ENCODE measurements around the gene PFN3.

PFN3 gene

DNA sequence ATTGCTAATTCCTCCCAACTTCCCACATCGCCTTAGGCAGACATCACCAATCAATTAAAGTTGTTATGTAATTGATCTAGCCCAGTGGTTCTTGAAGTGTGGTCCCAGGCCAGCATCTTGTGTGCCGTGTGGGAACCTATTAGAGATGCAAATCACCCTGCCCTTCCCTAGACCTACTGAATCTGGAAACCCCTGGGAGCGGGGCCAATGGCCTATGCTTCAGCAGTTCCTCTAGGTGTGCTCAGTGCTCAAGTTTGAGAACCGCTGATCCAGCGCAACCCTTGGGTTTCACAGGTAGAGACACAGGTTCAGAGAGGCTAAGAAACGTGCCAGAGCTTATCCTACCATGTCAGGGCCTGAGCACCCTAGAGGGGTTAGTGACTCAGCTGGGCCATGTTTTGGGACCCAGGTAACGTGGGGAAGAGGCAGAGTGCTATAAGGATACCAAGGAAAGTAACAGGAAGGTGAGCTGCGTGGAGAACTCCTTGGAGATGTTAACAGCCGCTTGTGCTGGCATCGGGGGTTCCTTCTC, 11.9 kb downstream of the PFN3 start:
- TF ChIP-seq, protein P1, sequence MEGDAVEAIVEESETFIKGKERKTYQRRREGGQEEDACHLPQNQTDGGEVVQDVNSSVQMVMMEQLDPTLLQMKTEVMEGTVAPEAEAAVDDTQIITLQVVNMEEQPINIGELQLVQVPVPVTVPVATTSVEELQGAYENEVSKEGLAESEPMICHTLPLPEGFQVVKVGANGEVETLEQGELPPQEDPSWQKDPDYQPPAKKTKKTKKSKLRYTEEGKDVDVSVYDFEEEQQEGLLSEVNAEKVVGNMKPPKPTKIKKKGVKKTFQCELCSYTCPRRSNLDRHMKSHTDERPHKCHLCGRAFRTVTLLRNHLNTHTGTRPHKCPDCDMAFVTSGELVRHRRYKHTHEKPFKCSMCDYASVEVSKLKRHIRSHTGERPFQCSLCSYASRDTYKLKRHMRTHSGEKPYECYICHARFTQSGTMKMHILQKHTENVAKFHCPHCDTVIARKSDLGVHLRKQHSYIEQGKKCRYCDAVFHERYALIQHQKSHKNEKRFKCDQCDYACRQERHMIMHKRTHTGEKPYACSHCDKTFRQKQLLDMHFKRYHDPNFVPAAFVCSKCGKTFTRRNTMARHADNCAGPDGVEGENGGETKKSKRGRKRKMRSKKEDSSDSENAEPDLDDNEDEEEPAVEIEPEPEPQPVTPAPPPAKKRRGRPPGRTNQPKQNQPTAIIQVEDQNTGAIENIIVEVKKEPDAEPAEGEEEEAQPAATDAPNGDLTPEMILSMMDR (conservative IDR thresholded peaks at IDR 0.05; ENCODE audit: low read depth, low read length): no peak
- Histone ChIP-seq H3K4me3 (IDR thresholded peaks at IDR 0.05; ENCODE audit: insufficient read depth, low read depth, low read length) (no peak overlapping the region), H3K4me1 (ENCODE audit: low read depth, poor library complexity, severe bottlenecking) (no peaks in the 10 kb centered on the region), H3K36me3 (ENCODE audit: insufficient read depth) (no peaks in the 10 kb centered on the region), H3K4me2 (no peak overlapping the region), H2AFZ (ENCODE audit: low read depth) (no peak overlapping the region), H3K27ac (no peak overlapping the region), H3K79me2 (ENCODE audit: insufficient read depth, low read depth) (no peaks in the 10 kb centered on the region), H3K27me3 (ENCODE audit: insufficient read depth, low read depth) (no peaks in the 10 kb centered on the region; the same call in 1 of the 2 replicates), H3K9ac (no peak overlapping the region), H4K20me1 (ENCODE audit: insufficient read depth) (no peaks in the 10 kb centered on the region)

DNA sequence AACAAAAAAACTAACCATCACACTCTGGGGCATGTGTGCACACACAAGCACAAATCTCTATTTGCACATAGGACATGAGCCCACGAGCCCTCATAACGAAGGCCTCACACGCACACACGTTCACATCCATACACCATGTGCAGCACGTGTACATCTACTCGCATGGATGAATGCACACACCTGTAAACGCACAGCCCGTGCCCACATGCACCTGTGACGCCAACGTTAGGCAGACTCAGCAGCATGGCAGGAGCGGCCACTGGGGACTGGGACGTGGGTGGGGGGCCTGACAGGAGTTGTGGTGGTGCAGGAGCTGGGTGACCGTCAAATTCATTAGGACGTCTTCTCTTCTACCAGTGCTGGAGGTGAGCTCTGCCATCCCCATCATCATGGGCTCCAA, 13.1 kb downstream of the PFN3 start:
- no peaks in the 10 kb centered on the region for H3K79me2 ChIP-seq (ENCODE audit: insufficient read depth, low read depth)
- TF ChIP-seq, protein P1 (conservative IDR thresholded peaks at IDR 0.05; ENCODE audit: low read depth, low read length): no peak
- no peaks in the 10 kb centered on the region for H3K4me1 ChIP-seq (ENCODE audit: low read depth, poor library complexity, severe bottlenecking)
- no peak overlapping the region for H3K4me2 ChIP-seq
- no peak overlapping the region for H3K4me3 ChIP-seq (IDR thresholded peaks at IDR 0.05; ENCODE audit: insufficient read depth, low read depth, low read length)
- no peaks in the 10 kb centered on the region; the same call in 1 of the 2 replicates for H3K27me3 ChIP-seq (ENCODE audit: insufficient read depth, low read depth)
- H3K36me3 ChIP-seq (ENCODE audit: insufficient read depth): no peaks in the 10 kb centered on the region
- no peak overlapping the region for H2AFZ ChIP-seq (ENCODE audit: low read depth)
- H3K9ac ChIP-seq: no peak overlapping the region
- no peak overlapping the region for H3K27ac ChIP-seq
- H4K20me1 ChIP-seq (ENCODE audit: insufficient read depth): no peaks in the 10 kb centered on the region

DNA sequence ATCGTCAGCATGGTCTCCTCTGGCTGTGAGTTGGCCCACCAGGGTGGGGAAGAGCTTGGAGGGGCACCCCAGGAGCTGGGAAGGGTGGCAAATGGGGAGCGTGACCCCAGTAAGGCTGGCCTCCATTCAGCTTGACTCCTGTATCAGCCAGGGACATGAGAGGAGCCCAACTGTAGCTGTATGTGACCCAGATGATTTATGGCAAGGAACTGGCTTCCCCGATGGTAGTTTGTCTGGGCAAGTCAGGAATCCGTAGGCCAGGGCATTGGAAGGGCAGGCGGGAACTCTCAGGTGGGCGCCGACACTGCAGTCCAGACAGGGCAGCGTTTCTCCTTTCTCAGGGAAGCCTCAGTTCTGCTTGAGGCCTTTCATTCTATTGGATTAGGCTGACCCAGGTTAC, 13.9 kb downstream of the PFN3 start:
- no peak overlapping the region for H2AFZ ChIP-seq (ENCODE audit: low read depth)
- no peak overlapping the region for H3K4me3 ChIP-seq (IDR thresholded peaks at IDR 0.05; ENCODE audit: insufficient read depth, low read depth, low read length)
- H3K4me2 ChIP-seq: no peak overlapping the region
- H3K4me1 ChIP-seq (ENCODE audit: low read depth, poor library complexity, severe bottlenecking): no peaks in the 10 kb centered on the region
- TF ChIP-seq, protein P1 (conservative IDR thresholded peaks at IDR 0.05; ENCODE audit: low read depth, low read length): no peak
- no peaks in the 10 kb centered on the region for H3K36me3 ChIP-seq (ENCODE audit: insufficient read depth)
- H3K9ac ChIP-seq: no peak overlapping the region
- no peaks in the 10 kb centered on the region for H3K79me2 ChIP-seq (ENCODE audit: insufficient read depth, low read depth)
- H3K27me3 ChIP-seq (ENCODE audit: insufficient read depth, low read depth): no peaks in the 10 kb centered on the region; the same call in 1 of the 2 replicates
- H4K20me1 ChIP-seq (ENCODE audit: insufficient read depth): no peaks in the 10 kb centered on the region
- H3K27ac ChIP-seq: no peak overlapping the region

DNA sequence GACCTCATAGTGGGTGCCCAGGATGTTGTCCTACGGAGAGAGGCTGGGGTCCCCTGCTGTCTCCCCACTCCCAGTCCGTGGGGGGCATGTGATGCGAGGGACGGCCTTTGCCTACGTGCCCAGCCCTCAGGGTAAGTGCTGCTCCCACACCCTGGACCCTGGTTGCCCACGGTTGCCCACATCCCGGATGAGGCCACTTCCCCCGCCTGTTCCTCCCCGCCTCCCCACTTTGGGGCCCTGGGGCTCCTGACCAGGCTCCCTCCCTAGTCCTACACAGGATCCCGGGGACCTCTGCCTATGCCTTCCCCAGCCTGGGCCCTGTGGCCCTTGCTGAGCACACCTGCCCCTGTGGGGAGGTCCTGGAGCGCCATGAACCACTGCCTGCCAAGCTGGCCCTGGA, 14.7 kb downstream of the PFN3 start:
- no peak overlapping the region for H3K4me2 ChIP-seq
- no peak overlapping the region for H3K27ac ChIP-seq
- no peaks in the 10 kb centered on the region for H4K20me1 ChIP-seq (ENCODE audit: insufficient read depth)
- no peaks in the 10 kb centered on the region; the same call in 1 of the 2 replicates for H3K27me3 ChIP-seq (ENCODE audit: insufficient read depth, low read depth)
- no peaks in the 10 kb centered on the region for H3K36me3 ChIP-seq (ENCODE audit: insufficient read depth)
- H3K4me1 ChIP-seq (ENCODE audit: low read depth, poor library complexity, severe bottlenecking): no peaks in the 10 kb centered on the region
- H2AFZ ChIP-seq (ENCODE audit: low read depth): no peak overlapping the region
- no peak overlapping the region for H3K9ac ChIP-seq
- H3K4me3 ChIP-seq (IDR thresholded peaks at IDR 0.05; ENCODE audit: insufficient read depth, low read depth, low read length): no peak overlapping the region
- no peaks in the 10 kb centered on the region for H3K79me2 ChIP-seq (ENCODE audit: insufficient read depth, low read depth)
- TF ChIP-seq, protein P1 (conservative IDR thresholded peaks at IDR 0.05; ENCODE audit: low read depth, low read length): no peak
